GM12874 (cell line): ENCODE measurements around the gene ABCC12.

ENCODE experiments used
- CTCF ChIP-seq: IDR thresholded peaks from 2 replicates; pipeline ENCODE4 v1.5.1; 2011; ENCODE audit warnings: low read depth, mild to moderate bottlenecking, control low read depth, low read length, moderate library complexity; ENCODE audit not compliant: insufficient read depth

Gene ABCC12

GRCh38 chr16:48173889-48174288 lies 18.1 kb upstream of the ABCC12 start:
- TF ChIP-seq CTCF, result no peak

GRCh38 chr16:48172682-48173081 lies 16.9 kb upstream of the ABCC12 start:
- TF ChIP-seq CTCF, result no peak

- no peak for TF ChIP-seq CTCF
Measured at GRCh38 chr16:48169896-48170295, 14.1 kb upstream of the ABCC12 start.

GRCh38 chr16:48168075-48168474 lies 12.3 kb upstream of the ABCC12 start:
- TF ChIP-seq CTCF, result no peak

- TF ChIP-seq CTCF, result no peak
Measured at GRCh38 chr16:48165961-48166578, 10.3 kb upstream of the ABCC12 start.

- peak; percentile 81 for TF ChIP-seq CTCF
Measured at GRCh38 chr16:48164907-48165715, 9.3 kb upstream of the ABCC12 start.

GRCh38 chr16:48162839-48163410 lies 7.1 kb upstream of the ABCC12 start:
- no peak for TF ChIP-seq CTCF
